Stimulated activated CD4-positive, alpha-beta T cell treated with anti-CD3 and anti-CD28 coated beads, Interleukin-1b, Interleukin-23, amount 100 ng/mL, for 4 hours (primary cell): ENCODE results near the gene FAAH.
"Not testable (repeated sequence)": the region's sequence is repeated elsewhere in the genome, so short reads cannot be mapped to it uniquely, and the experiment has no call there.

Experiments used
- DNase-seq, 2 donors: peaks; one replicate each; pipeline ENCODE4 v3.0.0-alpha.2; 2020; ENCODE audit warnings: low read depth in 2 of 2

The FAAH gene

GRCh38 chr1:46394108-46394871, at the start of gene FAAH:
Gene FAAH, plus strand, starts transcription at chr1:46394317. Its CDS starts 32 bp downstream, at chr1:46394349.
- DNase-seq = peak; percentile 15 to 45

GRCh38 chr1:46344481-46344880, 49.6 kb upstream of the FAAH start:
- DNase-seq = no peak

GRCh38 chr1:46345281-46345680, 48.8 kb upstream of the FAAH start:
- no peak for DNase-seq

GRCh38 chr1:46352363-46352762, 41.8 kb upstream of the FAAH start:
- no peak for DNase-seq

- DNase-seq = not testable (repeated sequence)
These were observed 38.2 kb upstream of the FAAH start for GRCh38 chr1:46355920-46356319.

GRCh38 chr1:46362158-46362557, 32.0 kb upstream of the FAAH start:
- no peak for DNase-seq

- DNase-seq = no peak
These were observed 31.0 kb upstream of the FAAH start for GRCh38 chr1:46363121-46363520.

GRCh38 chr1:46364612-46365011, 29.5 kb upstream of the FAAH start:
- DNase-seq = no peak

GRCh38 chr1:46365796-46366195, 28.3 kb upstream of the FAAH start:
- not testable (repeated sequence) for DNase-seq

GRCh38 chr1:46367072-46367471, 27.0 kb upstream of the FAAH start:
- DNase-seq = no peak

GRCh38 chr1:46367701-46368100, 26.4 kb upstream of the FAAH start:
- DNase-seq = not testable (repeated sequence)

GRCh38 chr1:46368791-46369190, 25.3 kb upstream of the FAAH start:
- no peak for DNase-seq

- no peak for DNase-seq
These were observed 24.4 kb upstream of the FAAH start for GRCh38 chr1:46369542-46370213.

GRCh38 chr1:46370214-46370633, 23.9 kb upstream of the FAAH start:
- DNase-seq = no peak

GRCh38 chr1:46372431-46372830, 21.7 kb upstream of the FAAH start:
- DNase-seq = no peak

GRCh38 chr1:46379996-46380395, 14.1 kb upstream of the FAAH start:
- no peak for DNase-seq

GRCh38 chr1:46380508-46380907, 13.6 kb upstream of the FAAH start:
- DNase-seq = no peak

GRCh38 chr1:46393510-46393909, 607 bp upstream of the FAAH start:
- DNase-seq = no peak

- no peak for DNase-seq
These were observed 852 bp downstream of the FAAH start for GRCh38 chr1:46394872-46395465.

- DNase-seq = no peak
These were observed 2.6 kb downstream of the FAAH start for GRCh38 chr1:46396441-46397398.

- no peak for DNase-seq
These were observed 5.2 kb downstream of the FAAH start for GRCh38 chr1:46399307-46399706.

GRCh38 chr1:46400421-46400820, 6.3 kb downstream of the FAAH start:
- no peak for DNase-seq
